SIG-M5 treated with dmso at 0.1 percent for 504 hours (cell line): Measurements from ENCODE around the gene MAPK14.

Experiments used
- DNase-seq: peaks from one replicate; lab custom pipeline; 2025; ENCODE audit not compliant: unreplicated experiment; lab: John Stamatoyannopoulos, UW

Gene MAPK14

GRCh38 chr6:36132246-36132895, 104.8 kb downstream of the MAPK14 start:
- no peak for DNase-seq

GRCh38 chr6:36133148-36133547, 105.5 kb downstream of the MAPK14 start:
- no peak for DNase-seq

- DNase-seq = no peak
Observed at GRCh38 chr6:36133912-36134311, 106.3 kb downstream of the MAPK14 start.

- no peak for DNase-seq
Observed at GRCh38 chr6:36135053-36135731, 107.6 kb downstream of the MAPK14 start.

GRCh38 chr6:36136034-36136433, 108.4 kb downstream of the MAPK14 start:
- no peak for DNase-seq

- no peak for DNase-seq
Observed at GRCh38 chr6:36136551-36136950, 108.9 kb downstream of the MAPK14 start.

- no peak for DNase-seq
Observed at GRCh38 chr6:36138667-36139066, 111.1 kb downstream of the MAPK14 start.

- DNase-seq = no peak
Observed at GRCh38 chr6:36139431-36139830, 111.8 kb downstream of the MAPK14 start.

GRCh38 chr6:36139991-36140710, 112.5 kb downstream of the MAPK14 start:
- peak; percentile 64 for DNase-seq

- peak; percentile 61 for DNase-seq
Observed at GRCh38 chr6:36141091-36141490, 113.5 kb downstream of the MAPK14 start.

- no peak for DNase-seq
Observed at GRCh38 chr6:36141961-36142360, 114.4 kb downstream of the MAPK14 start.

GRCh38 chr6:36142971-36143838, 115.6 kb downstream of the MAPK14 start:
- DNase-seq = peak; percentile 27

- no peak for DNase-seq
Observed at GRCh38 chr6:36145495-36145894, 117.9 kb downstream of the MAPK14 start.

GRCh38 chr6:36147294-36147693, 119.7 kb downstream of the MAPK14 start:
- DNase-seq = no peak

GRCh38 chr6:36149476-36149875, 121.9 kb downstream of the MAPK14 start:
- no peak for DNase-seq

GRCh38 chr6:36150283-36150682, 122.7 kb downstream of the MAPK14 start:
- DNase-seq = no peak

GRCh38 chr6:36154286-36154685, 126.7 kb downstream of the MAPK14 start:
- peak; percentile 51 for DNase-seq

- no peak for DNase-seq
Observed at GRCh38 chr6:36155662-36156061, 128.1 kb downstream of the MAPK14 start.

GRCh38 chr6:36160147-36160760, 132.6 kb downstream of the MAPK14 start:
- no peak for DNase-seq
